Activated T-cell treated with anti-CD3 and anti-CD28 coated beads for 48 hours (primary cell): Measurements from ENCODE around the gene TANGO2.

Experiments
- DNase-seq: peaks from one replicate; pipeline ENCODE4 v3.0.0-alpha.2; 2020; ENCODE audit warnings: low read depth

TANGO2 gene

DNA sequence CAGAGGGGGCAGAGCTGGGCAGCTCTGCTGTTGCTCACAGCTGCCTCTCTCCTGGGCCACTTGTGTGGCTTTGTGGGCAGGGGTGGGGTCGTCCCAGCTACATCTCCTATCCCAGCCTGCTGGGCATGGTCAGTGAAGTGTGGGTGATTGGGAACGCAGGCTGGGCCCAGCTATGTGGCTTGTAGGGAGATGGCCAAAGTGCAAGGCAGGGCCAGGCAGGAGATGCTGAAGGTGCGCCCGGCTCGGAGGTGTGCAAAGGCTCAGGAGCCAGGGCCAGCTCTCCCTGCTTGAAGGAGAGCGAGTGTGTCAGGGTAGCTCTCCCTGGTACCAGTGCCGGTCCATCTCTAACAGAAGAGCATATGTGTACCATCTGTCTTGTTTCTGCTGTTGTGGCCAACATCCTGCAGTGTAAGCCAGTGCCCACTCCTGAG is 86.6 kb downstream of the TANGO2 start:
- no peak for DNase-seq

DNA sequence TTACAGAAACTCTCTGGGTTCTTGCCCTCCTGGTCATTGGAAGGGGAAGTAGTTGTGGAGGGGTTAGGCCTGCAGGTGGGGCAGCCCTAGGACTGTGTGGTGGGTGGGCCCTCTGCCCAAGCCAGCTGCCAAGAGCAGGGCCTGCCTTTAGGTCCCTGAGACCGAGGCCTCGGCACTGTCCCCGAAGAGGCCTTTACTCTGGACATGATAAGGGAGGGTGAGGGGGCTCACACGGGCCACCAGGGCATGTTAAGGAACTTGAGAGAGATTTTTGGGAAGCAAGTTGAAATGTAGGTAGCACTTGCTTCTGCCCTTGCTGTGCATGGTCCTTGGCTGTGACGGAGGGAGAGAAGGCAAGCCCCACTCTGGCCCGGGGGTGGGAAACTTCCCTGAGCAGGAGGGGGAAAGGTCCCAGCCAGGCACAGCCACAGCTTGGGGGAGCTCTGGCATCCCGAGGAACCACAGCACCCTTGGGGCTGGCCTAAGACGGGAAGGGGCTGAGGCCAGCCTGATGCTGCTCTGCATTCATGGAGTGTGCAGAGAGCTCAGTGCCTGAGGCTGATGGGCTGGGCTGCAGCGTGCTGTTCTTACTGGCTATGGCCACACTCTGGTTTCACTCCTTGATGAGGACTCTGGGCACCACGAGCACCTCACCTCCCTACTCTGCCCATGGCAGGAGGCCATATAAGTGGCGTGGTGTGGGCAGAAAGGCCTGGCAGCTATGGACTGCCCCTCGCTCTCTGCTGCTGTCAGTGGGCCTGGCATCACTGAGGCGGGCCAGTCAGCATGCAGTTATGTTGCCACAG is 87.2 kb downstream of the TANGO2 start:
- no peak for DNase-seq

DNA sequence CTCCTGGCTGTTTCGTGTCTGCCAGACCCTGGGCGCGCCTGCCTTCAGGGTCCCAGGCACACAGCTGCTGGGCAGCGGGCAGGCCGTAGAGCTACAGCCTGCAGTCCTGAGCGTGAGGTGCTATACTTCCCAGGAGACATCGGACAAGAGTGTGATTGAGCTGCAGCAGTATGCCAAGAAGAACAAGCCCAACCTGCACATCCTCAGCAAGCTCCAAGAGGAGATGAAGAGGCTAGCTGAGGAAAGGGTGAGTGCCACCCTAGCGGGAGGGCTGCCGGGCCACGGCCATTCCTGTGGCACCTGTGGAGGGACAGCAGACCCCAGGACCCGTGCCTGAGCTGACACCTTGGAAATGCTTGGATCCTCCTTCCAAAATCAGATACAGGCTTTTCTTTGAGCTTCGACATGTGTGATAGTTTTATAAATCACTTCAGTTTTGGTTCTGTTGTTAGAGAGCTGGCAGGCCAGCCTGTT is 87.9 kb downstream of the TANGO2 start:
- DNase-seq, result no peak

DNA sequence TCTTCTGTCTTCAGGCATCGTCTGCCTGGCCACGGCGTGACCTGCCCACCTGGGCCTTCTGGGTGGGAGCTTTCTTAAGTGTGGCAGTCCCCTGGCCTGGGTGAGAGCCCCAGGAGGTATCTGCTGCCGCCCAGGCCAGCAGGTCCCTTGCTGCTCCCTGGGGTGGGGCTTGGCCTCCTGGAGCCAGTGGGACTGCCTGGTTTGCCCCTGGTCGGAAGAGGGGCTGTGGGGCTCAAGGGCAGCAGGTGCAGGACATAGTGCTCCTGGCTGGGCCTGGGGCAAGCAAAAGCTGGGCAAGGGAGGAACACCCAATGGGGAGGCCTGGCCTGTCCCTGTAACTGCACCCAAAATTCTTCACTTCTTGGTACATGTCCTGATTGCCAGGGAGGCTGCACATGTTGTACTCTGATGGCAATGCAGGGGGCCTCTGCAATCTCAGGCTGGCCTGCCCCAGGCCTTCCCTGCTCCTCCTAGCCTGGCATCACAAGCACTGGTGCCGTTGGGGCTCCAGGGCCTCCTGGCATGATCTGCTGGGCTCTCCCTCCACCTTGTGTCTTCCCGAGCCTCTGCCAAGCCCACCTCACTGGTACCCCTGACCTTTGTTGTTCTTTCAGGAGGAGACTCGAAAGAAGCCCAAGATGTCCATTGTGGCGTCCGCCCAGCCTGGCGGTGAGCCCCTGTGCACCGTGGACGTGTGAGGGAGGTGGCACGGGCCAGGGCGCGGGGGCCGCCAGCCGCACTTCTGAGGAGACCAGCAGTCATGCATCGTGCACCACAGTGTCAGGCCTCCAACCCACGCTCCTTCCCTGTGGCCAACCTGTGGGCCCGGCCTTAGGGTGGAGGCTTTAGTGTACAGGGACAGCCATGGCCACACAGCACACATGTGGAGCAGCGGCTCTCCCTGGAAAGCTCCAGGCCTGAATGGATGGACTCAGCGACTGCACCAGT is 88.8 kb downstream of the TANGO2 start:
- DNase-seq, result no peak

DNA sequence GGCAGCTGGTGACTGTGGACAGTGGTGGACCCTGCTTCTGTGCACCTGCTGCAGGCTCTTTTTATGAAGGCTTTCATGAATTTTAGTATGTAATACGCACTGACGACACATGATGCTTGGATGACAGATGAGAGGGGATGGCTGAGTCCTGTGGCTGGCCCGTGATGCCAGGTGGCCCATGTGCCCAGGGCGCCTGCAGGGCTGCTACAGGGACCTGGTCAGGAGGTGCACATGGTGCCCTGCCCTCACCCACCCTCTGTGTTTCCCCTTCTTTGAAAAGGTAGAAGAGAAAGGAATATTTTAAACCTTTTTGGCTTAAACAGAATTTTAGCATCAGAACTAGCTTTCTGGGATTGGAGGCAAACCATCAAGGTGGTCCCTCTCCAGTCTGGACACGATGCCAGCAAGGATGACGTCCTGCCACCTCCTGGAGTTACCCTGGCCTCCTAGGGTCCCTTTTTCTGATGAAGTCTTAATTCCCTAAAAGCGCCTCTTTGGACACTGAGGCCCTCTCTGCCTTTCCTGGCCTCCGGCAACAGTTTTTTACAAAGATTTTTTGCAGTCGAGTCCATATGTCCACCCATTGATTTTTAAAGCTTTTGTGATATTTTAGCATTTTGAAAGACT is 89.6 kb downstream of the TANGO2 start:
- no peak for DNase-seq

DNA sequence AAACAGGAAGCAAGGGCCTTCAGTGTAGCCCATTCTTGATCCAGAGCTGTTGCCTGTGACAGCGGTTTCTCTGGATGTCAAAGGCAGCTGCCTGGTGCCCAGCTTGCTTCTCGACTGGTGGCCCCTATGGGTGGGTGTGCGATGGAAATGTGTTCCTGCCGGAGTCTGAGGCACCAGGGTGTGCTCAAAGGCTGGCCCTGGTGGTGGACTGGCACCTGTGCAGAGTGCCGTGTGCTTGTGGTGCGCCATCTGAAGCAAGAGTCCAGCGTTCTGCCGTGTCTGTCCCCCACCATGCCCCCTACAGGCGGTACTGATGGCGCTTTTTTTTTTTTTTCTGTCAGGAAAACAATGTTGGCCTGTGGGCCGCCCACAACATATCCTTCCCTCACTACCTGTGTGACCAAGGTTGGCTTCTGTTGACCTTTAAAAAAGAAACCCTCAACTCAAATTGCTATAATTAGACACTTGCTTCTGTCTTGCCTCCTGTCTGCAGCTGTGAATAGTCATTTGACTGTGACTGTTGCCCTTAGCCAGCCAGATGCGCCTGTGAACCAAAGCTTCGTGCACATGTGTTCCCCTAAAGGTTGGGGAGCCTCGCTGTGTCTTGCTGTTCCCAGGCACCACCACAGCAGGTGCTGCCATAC is 90.3 kb downstream of the TANGO2 start:
- no peak for DNase-seq

DNA sequence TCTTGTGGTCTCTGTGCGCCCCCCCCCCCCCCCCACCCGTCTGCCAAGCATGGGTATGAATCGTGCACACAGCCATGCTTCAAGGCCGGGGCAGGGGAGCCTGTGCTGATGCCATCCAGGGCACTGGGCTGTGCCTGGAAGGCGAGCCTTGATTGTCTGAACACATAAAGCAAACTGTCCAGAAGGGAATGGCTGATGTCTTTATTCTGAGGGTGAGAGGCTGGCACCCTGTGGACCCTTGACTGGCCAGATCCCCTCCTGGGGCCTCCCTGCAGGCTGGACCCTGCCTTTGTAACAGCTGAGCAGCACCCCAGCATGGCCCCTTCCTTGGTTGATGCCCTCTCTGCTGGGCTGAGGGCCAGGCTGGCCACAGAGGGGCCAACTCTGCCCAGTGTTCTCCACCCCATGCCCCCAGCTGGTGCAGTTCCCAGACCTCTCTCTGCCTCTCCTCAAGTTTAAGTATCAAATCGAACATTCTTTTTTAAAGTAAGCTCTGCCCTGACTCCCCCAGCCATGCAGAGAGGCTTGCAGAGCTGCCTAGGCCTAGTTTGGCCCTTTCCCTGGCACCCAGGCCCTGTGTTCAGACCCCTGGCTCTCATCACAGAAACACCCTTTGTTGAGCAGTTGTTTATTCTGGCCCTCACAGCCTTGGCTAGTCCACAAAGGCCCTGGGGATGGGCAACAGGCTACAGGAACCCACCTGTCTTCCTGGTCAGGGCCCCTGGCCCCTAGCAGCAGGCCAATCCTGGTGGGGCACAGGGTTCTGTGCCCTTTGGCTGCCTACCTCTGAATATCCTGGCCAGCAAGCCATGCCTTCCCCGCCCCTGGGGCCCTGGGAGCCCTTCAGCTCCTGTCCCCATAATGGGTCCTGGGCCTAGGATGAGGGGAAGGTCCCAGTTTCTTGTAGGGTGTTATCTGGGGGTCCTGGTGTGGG is 91.0 kb downstream of the TANGO2 start:
- no peak for DNase-seq

DNA sequence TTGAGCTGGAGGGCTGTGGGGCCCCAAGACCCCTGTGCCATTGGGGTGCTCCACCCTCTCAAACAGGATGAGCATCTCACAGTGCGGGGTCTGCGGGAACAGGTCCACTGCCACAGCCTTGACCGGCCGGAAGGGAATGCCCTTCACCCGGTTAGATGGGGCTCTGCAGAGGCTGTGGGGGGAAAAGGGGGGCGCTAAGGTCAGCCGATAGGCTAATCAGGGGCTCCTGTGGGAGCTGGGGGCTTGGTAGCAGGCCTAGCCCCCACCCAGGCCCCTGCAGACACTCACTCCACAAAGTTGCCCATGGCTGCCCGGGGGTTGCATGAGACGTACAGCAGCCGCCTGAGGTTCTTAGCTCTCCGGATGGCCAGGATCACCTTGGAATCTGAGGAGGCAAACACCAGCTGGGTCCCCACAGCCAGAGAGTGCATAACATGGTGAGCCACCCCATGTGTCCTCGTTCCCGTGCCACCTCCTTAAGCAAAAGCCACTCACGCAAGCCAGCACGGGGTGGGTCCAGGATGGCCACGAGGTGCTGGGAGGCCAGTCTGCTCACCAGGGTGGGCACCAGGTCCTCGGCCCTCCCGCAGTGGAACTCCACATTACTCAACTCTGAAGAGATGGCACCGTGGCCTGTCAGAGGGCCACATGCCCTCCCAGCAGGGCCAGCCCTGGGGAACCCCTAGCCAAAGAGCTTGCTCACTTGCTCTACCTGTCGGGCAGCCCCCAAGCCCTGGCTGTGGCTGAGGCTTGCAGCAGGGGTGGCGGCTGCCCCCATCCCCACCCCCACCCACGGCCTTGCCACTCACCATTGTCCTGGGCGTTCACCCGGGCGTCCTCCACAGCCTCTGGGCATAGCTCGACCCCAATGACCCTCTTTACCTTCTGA is 92.0 kb downstream of the TANGO2 start:
- no peak for DNase-seq

DNA sequence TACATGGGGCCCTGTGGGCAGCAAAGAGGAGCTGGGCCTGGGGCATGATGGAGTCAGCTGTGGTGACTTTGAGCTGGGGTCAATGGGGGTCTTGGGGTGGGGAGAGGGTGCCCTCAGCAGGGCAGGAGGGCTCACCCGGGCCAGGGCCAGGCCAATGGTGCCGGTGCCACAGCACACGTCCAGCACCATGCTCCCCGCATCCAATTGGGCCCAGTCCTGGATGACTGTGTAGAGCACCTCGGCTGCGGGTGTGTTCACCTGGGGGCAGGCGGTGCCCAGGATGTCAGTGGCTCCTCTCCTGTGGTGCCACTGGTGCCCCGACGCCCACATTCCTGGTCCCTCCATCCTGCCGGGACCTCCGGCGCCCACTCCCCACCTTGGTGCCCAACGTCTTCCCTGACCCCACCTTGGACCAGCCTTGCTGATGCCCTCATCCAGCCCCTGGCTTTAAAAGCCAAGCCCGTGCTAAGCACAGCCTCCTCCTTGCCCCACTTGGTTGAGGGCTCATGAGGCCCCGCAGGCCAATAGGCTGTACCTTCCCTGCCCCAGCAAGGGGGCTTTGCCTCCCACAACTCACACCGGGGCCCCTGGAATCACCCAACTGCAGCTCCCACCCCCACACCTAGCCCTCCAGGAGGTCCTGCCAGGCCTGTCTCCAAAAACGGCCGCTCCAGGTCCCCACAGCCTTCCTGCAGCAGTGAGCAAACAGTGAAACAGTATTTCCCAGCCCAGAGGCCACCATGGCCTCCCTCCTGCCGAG is 92.8 kb downstream of the TANGO2 start:
- DNase-seq, result no peak

DNA sequence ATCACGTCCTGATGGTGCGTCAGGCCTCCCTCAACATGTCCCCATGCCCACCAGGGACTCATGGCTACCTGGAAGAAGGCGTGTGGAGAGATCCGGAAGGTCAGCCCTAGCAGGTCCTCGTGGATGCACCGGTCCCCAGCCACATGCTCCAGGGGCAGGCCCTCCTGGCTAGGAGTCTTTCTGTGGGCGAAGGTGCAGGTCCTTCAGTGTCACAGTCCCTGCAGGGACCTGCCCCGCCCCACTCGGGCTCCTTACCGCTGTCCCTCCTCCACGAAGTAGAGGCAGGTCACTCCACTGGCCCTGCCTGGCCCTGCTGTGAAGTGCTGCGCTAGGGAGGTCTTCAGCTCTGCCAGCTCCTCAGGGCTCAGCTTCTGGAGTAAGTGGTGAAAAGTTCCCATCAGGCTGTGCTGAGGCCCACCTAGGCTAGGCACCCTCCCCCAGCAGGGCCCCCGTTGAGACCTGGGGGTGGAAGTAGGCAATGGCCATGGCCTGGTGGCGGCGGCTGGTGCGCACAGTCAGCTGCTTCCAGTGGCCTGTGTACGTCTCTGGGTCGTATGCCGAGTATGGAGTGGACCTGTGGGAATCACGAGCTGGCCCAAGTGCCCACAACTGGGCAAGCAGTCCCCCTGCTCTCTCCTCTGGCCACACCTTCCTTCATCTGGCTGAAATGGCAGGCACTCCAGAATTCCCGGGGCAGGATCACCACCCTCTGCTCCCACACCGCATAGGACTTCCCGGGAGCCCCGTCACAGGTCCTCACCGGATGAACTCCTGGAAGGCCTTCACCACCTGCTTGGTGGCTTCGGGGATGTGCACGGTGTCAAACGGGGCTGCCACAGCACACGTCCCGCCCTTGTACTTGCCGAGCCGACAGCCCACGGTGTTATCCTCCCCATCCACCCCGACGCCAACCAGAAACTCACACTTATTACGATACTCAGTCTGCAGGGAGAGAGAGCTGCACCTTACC is 93.9 kb downstream of the TANGO2 start:
- no peak for DNase-seq

DNA sequence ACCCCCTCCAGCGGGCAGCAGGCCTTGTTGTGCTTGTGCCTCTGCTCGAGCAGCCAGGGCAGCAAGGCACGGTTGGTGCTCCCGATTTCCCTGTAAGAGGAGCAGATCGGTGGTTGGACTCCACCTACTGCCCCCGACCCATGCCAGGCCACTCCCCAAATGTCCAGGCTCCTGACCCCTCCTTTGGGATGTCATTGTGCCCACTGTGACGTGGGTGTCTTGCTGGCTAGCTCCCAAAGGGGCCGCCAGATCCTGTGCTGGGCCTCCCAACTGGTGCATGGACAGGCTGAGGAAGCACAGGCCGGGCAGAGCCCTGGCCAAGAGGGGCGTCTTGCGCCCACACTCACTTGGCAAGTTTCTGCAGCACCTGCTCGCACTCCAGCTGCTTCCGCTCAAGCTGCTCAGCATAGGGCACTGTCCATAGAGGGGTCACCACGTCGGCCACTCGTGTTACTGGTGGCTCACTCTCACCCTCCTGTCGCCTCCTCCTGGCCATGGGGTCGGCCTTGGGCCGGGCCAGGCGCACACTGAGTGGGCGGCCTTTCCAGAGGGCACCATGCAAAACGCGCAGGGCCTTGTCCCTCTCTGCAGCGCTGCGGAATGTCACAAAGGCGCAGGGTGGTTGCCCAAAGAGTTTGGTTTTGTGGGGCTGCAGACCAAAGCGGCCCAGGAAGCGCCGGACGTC is 94.9 kb downstream of the TANGO2 start, which contains the start of gene RANBP1:
Gene RANBP1, plus strand, starts transcription at position 414 of the 685 bp plus-strand sequence. Its CDS starts 81 bp downstream, at position 495.
- no peak for DNase-seq

DNA sequence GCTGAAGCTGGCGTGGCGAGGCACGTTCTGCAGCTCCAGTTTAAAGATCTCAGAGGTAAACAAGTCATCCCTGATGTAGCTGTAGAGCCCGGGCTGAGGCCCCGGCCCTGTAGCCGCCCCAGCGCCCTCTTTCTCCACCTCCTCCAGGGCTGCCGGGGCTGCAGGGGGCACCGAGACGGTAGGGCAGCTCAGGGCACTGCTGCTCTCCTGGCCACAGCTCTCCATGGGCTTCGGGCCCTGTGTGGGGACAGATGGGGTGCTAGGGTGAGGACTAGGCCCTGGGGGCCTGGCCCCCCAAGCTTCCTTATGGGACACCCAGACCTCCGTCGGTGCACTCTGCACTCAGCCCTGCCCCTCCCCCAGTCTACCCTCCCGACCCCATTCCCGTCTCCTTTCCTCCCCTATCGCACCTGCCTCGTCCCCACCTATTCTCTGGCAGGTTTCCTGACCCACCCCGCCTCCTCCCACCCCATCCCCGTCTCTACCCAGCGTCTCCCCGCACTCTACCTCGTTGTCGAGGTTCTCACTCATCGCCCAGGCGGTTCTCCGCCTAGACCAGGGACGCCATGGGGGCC is 95.6 kb downstream of the TANGO2 start:
- no peak for DNase-seq
